Keratinocyte (primary cell): Measurements from ENCODE around the gene DTX3. TPM values are rescaled to one million over a fixed set of nuclear protein-coding genes. Genes with fewer than 3 reads are reported as not detected.

Experiments
- DNase-seq: peaks from one replicate; pipeline ENCODE4 v3.0.0-alpha.2; 2011; ENCODE audit warnings: low read depth, missing footprints, low spot score
- FAIRE-seq: peaks from 2 replicates; lab custom pipeline; 2011; peaks lifted over from hg19 to GRCh38; lab: Jason Lieb, UNC
- H2AFZ ChIP-seq: 2 replicates; pipeline ENCODE4 v1.6.0; 2012; ENCODE audit warnings: low read length, control low read depth, inconsistent platforms; ENCODE audit not compliant: control insufficient read depth
- H3K27ac ChIP-seq: 2 replicates; pipeline ENCODE4 v1.5.1; 2011; ENCODE audit warnings: low read length; ENCODE audit not compliant: control insufficient read depth, insufficient read depth
- H3K27me3 ChIP-seq: 3 replicates; pipeline ENCODE4 v1.6.0; 2011; ENCODE audit warnings: low read length; ENCODE audit not compliant: control insufficient read depth, insufficient read depth; ENCODE audit errors: extremely low read depth
- H3K36me3 ChIP-seq, 2 experiments: 2 replicates in 1 of 2; 3 replicates in 1 of 2; pipeline ENCODE4 v1.5.1; 2011; ENCODE audit warnings: low read length in 2 of 2, mild to moderate bottlenecking in 1 of 2; ENCODE audit not compliant: control insufficient read depth in 2 of 2, insufficient read depth in 2 of 2; ENCODE audit errors: extremely low read depth in 1 of 2
- H3K4me1 ChIP-seq: 3 replicates; pipeline ENCODE4 v1.5.1; 2011; ENCODE audit warnings: low read length; ENCODE audit not compliant: control insufficient read depth, insufficient read depth; ENCODE audit errors: extremely low read depth
- H3K4me2 ChIP-seq: 3 replicates; pipeline ENCODE4 v1.6.0; 2011; ENCODE audit warnings: low read depth, low read length; ENCODE audit not compliant: control insufficient read depth, insufficient read depth; ENCODE audit errors: extremely low read depth
- H3K4me3 ChIP-seq, 3 experiments: fragments of 200-600 bp in 1 of 3; sonication (generic) in 1 of 3; 2 replicates in 2 of 3; 3 replicates in 1 of 3; pipeline ENCODE4 v1.5.1; 2011 to 2016; ENCODE audit warnings: low read length in 3 of 3, mild to moderate bottlenecking in 3 of 3, control low read depth in 2 of 3, inconsistent platforms in 1 of 3, low read depth in 1 of 3, mixed read lengths in 1 of 3, mixed run types in 1 of 3, moderate library complexity in 1 of 3; ENCODE audit not compliant: control insufficient read depth in 2 of 3, insufficient read depth in 2 of 3; ENCODE audit errors: extremely low read depth in 1 of 3
- H3K79me2 ChIP-seq: 2 replicates; pipeline ENCODE4 v1.6.0; 2012; ENCODE audit warnings: low read length; ENCODE audit not compliant: control insufficient read depth, insufficient read depth
- H3K9ac ChIP-seq: 3 replicates; pipeline ENCODE4 v1.6.0; 2011; ENCODE audit warnings: low read length; ENCODE audit not compliant: control insufficient read depth, insufficient read depth; ENCODE audit errors: extremely low read depth
- H3K9me1 ChIP-seq: 3 replicates; pipeline ENCODE4 v1.6.0; 2011; ENCODE audit warnings: low read length; ENCODE audit not compliant: control insufficient read depth, insufficient read depth; ENCODE audit errors: extremely low read depth
- H3K9me3 ChIP-seq: 2 replicates; pipeline ENCODE4 v1.5.1; 2012; ENCODE audit warnings: low read depth, low read length; ENCODE audit not compliant: control insufficient read depth
- H4K20me1 ChIP-seq: 3 replicates; pipeline ENCODE4 v1.6.0; 2011; ENCODE audit warnings: low read length; ENCODE audit not compliant: control insufficient read depth, insufficient read depth; ENCODE audit errors: extremely low read depth
- EZH2 ChIP-seq: IDR thresholded peaks from one replicate; pipeline ENCODE4 v1.6.1; 2012; ENCODE audit warnings: inconsistent platforms, mild to moderate bottlenecking, low read length, moderate library complexity
- dilution Hi-C: fragments of 300-500 bp; cut with MboI; formaldehyde crosslinking; loops from one replicate; pipeline ENCODE4 v1.7.0; 2020; ENCODE audit warnings: low sequenced_read_pairs; ENCODE audit not compliant: extremely low pct_ligation_motif_present
- polyA plus RNA-seq, 5 experiments: library from polyadenylated mRNA; depleted of rRNA in 3 of 5; stranded (reverse) in 3 of 5; stranded (forward) in 1 of 5; unstranded in 1 of 5; fragments of >200 nt; gene quantifications; 1 replicate in 1 of 5; 2 replicates in 3 of 5; 3 replicates in 1 of 5; pipeline versions ENCODE4 v1.2.1 to v1.2.3, GENCODE V29; 2011 to 2012; ENCODE audit warnings: missing spikeins in 2 of 5, low read depth in 1 of 5, low replicate concordance in 1 of 5
- TF ChIP-seq, protein P1 (sequence below), 3 experiments: IDR thresholded peaks in 1 of 3; conservative IDR thresholded peaks in 1 of 3; optimal IDR thresholded peaks in 1 of 3; 2 replicates in 2 of 3; 3 replicates in 1 of 3; pipeline versions ENCODE3 to v1.5.1; 2011; ENCODE audit warnings: low read length in 3 of 3, mild to moderate bottlenecking in 3 of 3, moderate library complexity in 2 of 3, control low read depth in 1 of 3, inconsistent platforms in 1 of 3; ENCODE audit not compliant: insufficient read depth in 2 of 3; ENCODE audit errors: extremely low read depth in 1 of 3

Gene DTX3
- polyA plus RNA-seq, 1 donor (not counting 4 experiments of a cell fraction or from before 2014, with no cell fraction given), result 2.6 TPM

DNA sequence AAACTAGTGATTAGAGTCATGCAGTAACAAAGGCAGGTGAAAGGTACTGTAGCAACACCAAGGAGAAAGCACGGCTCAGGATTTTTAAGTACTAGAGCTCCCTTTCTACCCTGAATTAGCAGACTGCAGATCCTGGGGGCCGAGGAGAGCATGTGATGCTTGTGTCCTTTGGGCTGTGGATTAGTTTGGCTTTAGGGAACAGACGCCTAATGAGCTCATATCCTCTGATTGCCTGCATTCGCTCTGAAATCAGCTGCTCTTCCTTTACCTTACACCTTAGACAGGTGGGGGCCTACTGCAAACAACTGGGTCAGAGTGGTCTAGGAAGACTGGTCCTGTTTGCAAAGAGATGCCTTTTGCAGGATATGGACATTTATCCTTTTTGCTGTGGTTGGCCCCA, 11.4 kb upstream of the DTX3 start:
- no peak for TF ChIP-seq EZH2
- TF ChIP-seq, protein P1, sequence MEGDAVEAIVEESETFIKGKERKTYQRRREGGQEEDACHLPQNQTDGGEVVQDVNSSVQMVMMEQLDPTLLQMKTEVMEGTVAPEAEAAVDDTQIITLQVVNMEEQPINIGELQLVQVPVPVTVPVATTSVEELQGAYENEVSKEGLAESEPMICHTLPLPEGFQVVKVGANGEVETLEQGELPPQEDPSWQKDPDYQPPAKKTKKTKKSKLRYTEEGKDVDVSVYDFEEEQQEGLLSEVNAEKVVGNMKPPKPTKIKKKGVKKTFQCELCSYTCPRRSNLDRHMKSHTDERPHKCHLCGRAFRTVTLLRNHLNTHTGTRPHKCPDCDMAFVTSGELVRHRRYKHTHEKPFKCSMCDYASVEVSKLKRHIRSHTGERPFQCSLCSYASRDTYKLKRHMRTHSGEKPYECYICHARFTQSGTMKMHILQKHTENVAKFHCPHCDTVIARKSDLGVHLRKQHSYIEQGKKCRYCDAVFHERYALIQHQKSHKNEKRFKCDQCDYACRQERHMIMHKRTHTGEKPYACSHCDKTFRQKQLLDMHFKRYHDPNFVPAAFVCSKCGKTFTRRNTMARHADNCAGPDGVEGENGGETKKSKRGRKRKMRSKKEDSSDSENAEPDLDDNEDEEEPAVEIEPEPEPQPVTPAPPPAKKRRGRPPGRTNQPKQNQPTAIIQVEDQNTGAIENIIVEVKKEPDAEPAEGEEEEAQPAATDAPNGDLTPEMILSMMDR (optimal IDR thresholded peaks at IDR 0.05 in 1 of 3, IDR thresholded peaks at IDR 0.05 in 1 of 3, conservative IDR thresholded peaks at IDR 0.05 in 1 of 3; ENCODE audit: extremely low read depth in 1 of 3, insufficient read depth in 2 of 3, low read length in 3 of 3), result no peak
- peak overlapping the region; percentile 100 for H3K4me2 ChIP-seq
- H3K9ac ChIP-seq, result no peak overlapping the region
- H3K4me1 ChIP-seq, result peaks cover 22% of the 10 kb centered on the region
- no peak overlapping the region for H3K4me3 ChIP-seq
- no peak overlapping the region for H3K27ac ChIP-seq
- FAIRE-seq (no peak), DNase-seq (no peak)
- peaks cover 6% of the 10 kb centered on the region for H3K9me1 ChIP-seq
- no peaks in the 10 kb centered on the region for H3K9me3 ChIP-seq
- H3K27me3 ChIP-seq, result peaks cover under 1% of the 10 kb centered on the region
- H3K36me3 ChIP-seq, result peaks cover 16 to 20% of the 10 kb centered on the region in 2 experiments
- no peak overlapping the region for H2AFZ ChIP-seq
- no peaks in the 10 kb centered on the region for H4K20me1 ChIP-seq
- dilution Hi-C loops, result loop anchor here (25.0 kb wide), 1 partner anchor 144 kb away; the partner anchor contains the start of genes AGAP2 and TSPAN31
- peaks cover 22% of the 10 kb centered on the region for H3K79me2 ChIP-seq

DNA sequence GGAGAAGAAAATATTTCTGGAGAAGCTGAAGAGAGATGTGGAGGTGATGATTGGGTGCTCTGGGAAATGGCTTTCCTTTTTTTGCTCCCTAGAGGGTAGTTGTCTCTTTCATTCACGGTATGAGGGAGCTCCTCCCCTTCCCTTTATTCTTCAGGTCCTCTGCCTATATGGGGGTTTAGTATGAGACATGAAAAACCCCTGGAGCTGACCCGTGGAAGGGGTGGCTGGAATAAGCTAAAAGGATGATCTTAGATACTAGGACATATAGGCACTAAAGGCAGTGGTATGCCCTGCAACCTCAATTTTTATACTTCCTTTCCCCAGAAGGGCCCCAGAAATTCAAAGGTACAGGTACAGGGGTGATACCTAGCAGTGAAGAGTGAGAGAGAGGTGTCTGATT, 4.2 kb upstream of the DTX3 start:
- peaks cover 12% of the 10 kb centered on the region for H3K4me1 ChIP-seq
- no peak overlapping the region for H3K4me3 ChIP-seq
- no peak for FAIRE-seq
- no peak overlapping the region for H3K4me2 ChIP-seq
- no peaks in the 10 kb centered on the region for H4K20me1 ChIP-seq
- peaks cover 5% of the 10 kb centered on the region for H3K27me3 ChIP-seq
- no peak overlapping the region for H3K9ac ChIP-seq
- DNase-seq, result no peak
- dilution Hi-C loops, result no loop called here
- no peak overlapping the region for H3K27ac ChIP-seq
- H3K9me1 ChIP-seq, result peaks cover 3% of the 10 kb centered on the region
- TF ChIP-seq, protein P1 (optimal IDR thresholded peaks at IDR 0.05 in 1 of 3, IDR thresholded peaks at IDR 0.05 in 1 of 3, conservative IDR thresholded peaks at IDR 0.05 in 1 of 3; ENCODE audit: extremely low read depth in 1 of 3, insufficient read depth in 2 of 3, low read length in 3 of 3), result no peak
- no peak for TF ChIP-seq EZH2
- H3K79me2 ChIP-seq, result no peaks in the 10 kb centered on the region
- peaks cover 22 to 40% of the 10 kb centered on the region in 2 experiments for H3K36me3 ChIP-seq
- H2AFZ ChIP-seq, result no peak overlapping the region
- H3K9me3 ChIP-seq, result no peaks in the 10 kb centered on the region
